ENCODE measurements around the gene SPATA9. TPM values are rescaled to one million over a fixed set of nuclear protein-coding genes. Genes with fewer than 3 reads are reported as not detected.

Gene SPATA9
- total RNA-seq, 1 experiment from 2014 or later = not detected

DNA sequence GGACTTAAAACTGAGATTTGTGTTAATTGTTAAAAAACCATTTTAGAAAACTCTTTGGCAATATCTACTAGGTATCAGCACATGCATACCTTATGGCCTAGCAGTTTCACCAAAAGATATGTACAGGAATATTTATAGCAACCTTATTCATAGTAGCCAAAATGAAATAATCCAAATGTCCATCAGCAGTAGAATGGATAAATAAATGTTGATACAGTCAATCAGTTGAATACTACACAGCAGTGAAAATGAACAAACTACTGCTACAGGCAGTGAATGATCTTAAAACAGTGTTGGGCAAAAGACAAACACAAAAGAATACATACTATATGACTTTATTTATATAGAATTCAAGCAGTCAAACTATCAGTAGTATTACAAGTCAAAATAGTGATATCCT, 19.8 kb downstream of the SPATA9 start:
- BruUV-seq (replicated peaks) = no TSS peak
- no peaks in the 10 kb centered on the region for H4K20me1 ChIP-seq (ENCODE audit: insufficient read depth)
- H2AFZ ChIP-seq (ENCODE audit: low read depth, low read length, poor library complexity, severe bottlenecking) = no peak overlapping the region
- H3K79me2 ChIP-seq (ENCODE audit: insufficient read depth, low read length) = no peaks in the 10 kb centered on the region
- no peak for TF ChIP-seq ATF3 (IDR thresholded peaks at IDR 0.05)
- no peak for TF ChIP-seq JUND (IDR thresholded peaks at IDR 0.05)
- TF ChIP-seq ZBTB33 (IDR thresholded peaks at IDR 0.05; ENCODE audit: extremely low read depth, insufficient replicate concordance, low read length) = no peak
- no peak for TF ChIP-seq POLR2A (IDR thresholded peaks at IDR 0.05; ENCODE audit: borderline replicate concordance, extremely low read depth, insufficient read depth, insufficient read length)
- no peak for TF ChIP-seq CTCF (IDR thresholded peaks at IDR 0.05 in 2 of 3, conservative IDR thresholded peaks at IDR 0.05 in 1 of 3; ENCODE audit: borderline replicate concordance in 1 of 3, insufficient read depth in 1 of 3, low read depth in 2 of 3, low read length in 2 of 3)
- no peak for TF ChIP-seq SIN3A (IDR thresholded peaks at IDR 0.05; ENCODE audit: low read depth)
- TF ChIP-seq REST (IDR thresholded peaks at IDR 0.05; ENCODE audit: low read depth) = no peak
- TF ChIP-seq CEBPB (IDR thresholded peaks at IDR 0.05; ENCODE audit: low read depth) = no peak
- no peak for TF ChIP-seq EZH2phosphoT487 (IDR thresholded peaks at IDR 0.05; ENCODE audit: borderline replicate concordance)
- no peak overlapping the region for H3K9ac ChIP-seq (ENCODE audit: low read length)
- no peak overlapping the region for H3K4me2 ChIP-seq (ENCODE audit: low read length)
- H3K9me2 ChIP-seq (ENCODE audit: insufficient read depth) = no peaks in the 10 kb centered on the region
- no peak overlapping the region for H3K27ac ChIP-seq (ENCODE audit: low read depth, low read length)
- ChIA-PET CTCF (interaction anchor here (0.9 to 2.2 kb wide), 2 partner anchors 7 to 118 kb away, joined by 4 to 6 read pairs; no protein-coding TSS in a partner anchor), POLR2A (no interaction called here), RAD21 (ENCODE audit: low non-redundant PET in 1 of 2, low total read pairs in 2 of 2, uncharacterized antibody in 2 of 2, unreplicated experiment in 2 of 2) (no interaction called here)
- H3K4me1 ChIP-seq (ENCODE audit: control insufficient read depth in 1 of 2, insufficient read depth in 2 of 2, low read length in 2 of 2) = peaks cover 0 to 9% of the 10 kb centered on the region in 2 experiments; a peak in 3 of 4 replicates
- ATAC-seq = no peak
- no peaks in the 10 kb centered on the region for H3K27me3 ChIP-seq (ENCODE audit: insufficient read depth, low read length)
- no peak overlapping the region for H3K4me3 ChIP-seq (replicated peaks in 1 of 2; ENCODE audit: low read depth in 1 of 2, low read length in 2 of 2)
- H3K9me3 ChIP-seq (ENCODE audit: control insufficient read depth in 1 of 2, insufficient read depth in 1 of 2, low read depth in 1 of 2, low read length in 2 of 2) = no peaks in the 10 kb centered on the region
- intact Hi-C loops (cut with micrococcal nuclease) = loop anchor here (5.0 kb wide), 1 partner anchor 184 kb away; no protein-coding TSS in a partner anchor
- no peak for DNase-seq (ENCODE audit: low read depth, low spot score)
- no peaks in the 10 kb centered on the region for H3K36me3 ChIP-seq (ENCODE audit: control insufficient read depth in 1 of 2, insufficient read depth in 2 of 2, low read length in 2 of 2)

Measured in HCT116 (cell line).